WTC11 (cell line): ENCODE data around the gene PYGB. TPM values are rescaled to one million over a fixed set of nuclear protein-coding genes. Genes with fewer than 3 reads are reported as not detected.
A peak's percentile ranks its signal among the peaks of the same experiment; 100 is the strongest.

Experiments used
- ATAC-seq: fragments of 200-7000 bp; cut with Tn5 transposase; 2 replicates; pipeline ENCODE4 v1.10.0; 2021; ENCODE audit warnings: mild to moderate bottlenecking, moderate library complexity
- CTCF ChIA-PET: fragments of 300-600 bp; sonication (Branson Sonifier 250); formaldehyde crosslinking; loops from one replicate; lab custom pipeline; 2021; ENCODE audit warnings: antibody characterized with exemption; lab: Charles Lee
- POLR2A ChIA-PET: fragments of 350-600 bp; sonication (Branson Sonifier 250); formaldehyde crosslinking; loops from one replicate; lab custom pipeline; 2021; ENCODE audit warnings: antibody characterized with exemption; lab: Charles Lee
- DNase-seq: peaks from one replicate; pipeline ENCODE4 v3.0.0; 2021; ENCODE audit warnings: low spot score
- H3K27ac Mint-ChIP-seq: 2 replicates; pipeline ENCODE4 v1.8.0; 2021; ENCODE audit warnings: mixed read lengths
- H3K27me3 Mint-ChIP-seq: 2 replicates; pipeline ENCODE4 v1.8.0; 2021; ENCODE audit warnings: low read depth, mild to moderate bottlenecking, moderate library complexity, mixed read lengths
- H3K36me3 Mint-ChIP-seq: 2 replicates; pipeline ENCODE4 v1.8.0; 2021; ENCODE audit warnings: mixed read lengths
- H3K4me1 Mint-ChIP-seq: 2 replicates; pipeline ENCODE4 v1.8.0; 2022; ENCODE audit warnings: mixed read lengths
- H3K4me3 Mint-ChIP-seq: 2 replicates; pipeline ENCODE4 v1.8.0; 2021; ENCODE audit warnings: mild to moderate bottlenecking, moderate library complexity, mixed read lengths
- H3K9me3 Mint-ChIP-seq: 2 replicates; pipeline ENCODE4 v1.8.0; 2021; ENCODE audit warnings: mixed read lengths
- ATF1 ChIP-seq: sonication (generic); formaldehyde crosslinking; IDR thresholded peaks from 2 replicates; pipeline ENCODE4 v1.8.1; 2023; ENCODE audit warnings: mild to moderate bottlenecking, moderate library complexity, missing genetic modification reagents
- ESRRA ChIP-seq: sonication (generic); formaldehyde crosslinking; IDR thresholded peaks from 2 replicates; pipeline ENCODE4 v1.8.1; 2022; ENCODE audit warnings: mild to moderate bottlenecking, missing genetic modification reagents, borderline replicate concordance
- FOXK1 ChIP-seq: sonication (generic); formaldehyde crosslinking; IDR thresholded peaks from 2 replicates; pipeline ENCODE4 v1.8.0; 2022; ENCODE audit warnings: mild to moderate bottlenecking, moderate library complexity, missing genetic modification reagents
- MYBL2 ChIP-seq: sonication (generic); formaldehyde crosslinking; IDR thresholded peaks from 2 replicates; pipeline ENCODE4 v1.8.1; 2023; ENCODE audit warnings: mild to moderate bottlenecking, moderate library complexity, missing genetic modification reagents
- NFYB ChIP-seq: sonication (generic); formaldehyde crosslinking; conservative IDR thresholded peaks from 2 replicates; pipeline ENCODE4 v1.8.0; 2022; ENCODE audit warnings: low read depth, missing genetic modification reagents
- SOX15 ChIP-seq: fragments of 250-450 bp; sonication (Bioruptor Pico); IDR thresholded peaks from 2 replicates; pipeline ENCODE4 v1.9.0; 2021; ENCODE audit warnings: mild to moderate bottlenecking
- ZBTB21 ChIP-seq: sonication (generic); formaldehyde crosslinking; IDR thresholded peaks from 2 replicates; pipeline ENCODE4 v1.8.1; 2023; ENCODE audit warnings: mild to moderate bottlenecking, missing genetic modification reagents, borderline replicate concordance
- ZNF121 ChIP-seq: sonication (generic); formaldehyde crosslinking; IDR thresholded peaks from 2 replicates; pipeline ENCODE4 v1.8.0; 2023; ENCODE audit warnings: missing genetic modification reagents
- ZNF232 ChIP-seq: sonication (generic); formaldehyde crosslinking; IDR thresholded peaks from 2 replicates; pipeline ENCODE4 v1.8.0; 2022; ENCODE audit warnings: mild to moderate bottlenecking, missing genetic modification reagents
- ZNF317 ChIP-seq: sonication (generic); formaldehyde crosslinking; IDR thresholded peaks from 2 replicates; pipeline ENCODE4 v1.8.1; 2023; ENCODE audit warnings: low read depth, mild to moderate bottlenecking, moderate library complexity, missing genetic modification reagents, borderline replicate concordance
- ZNF396 ChIP-seq: fragments of 250-450 bp; sonication (Bioruptor Pico); IDR thresholded peaks from 2 replicates; pipeline ENCODE4 v1.8.0; 2021; ENCODE audit warnings: mild to moderate bottlenecking, moderate library complexity, borderline replicate concordance
- ZNF416 ChIP-seq: fragments of 250-450 bp; sonication (Bioruptor Pico); IDR thresholded peaks from 2 replicates; pipeline ENCODE4 v1.9.0; 2021; ENCODE audit warnings: mild to moderate bottlenecking, inconsistent platforms
- ZNF423 ChIP-seq: fragments of 250-450 bp; sonication (Bioruptor Pico); IDR thresholded peaks from 2 replicates; pipeline ENCODE4 v2.1.2; 2022; ENCODE audit warnings: mild to moderate bottlenecking, moderate library complexity
- total RNA-seq: library from RNA; stranded (reverse); gene quantifications from 3 replicates; pipeline ENCODE4 v1.2.3, GENCODE V29; 2021
- TF ChIP-seq, protein P1 (sequence below): sonication (generic); formaldehyde crosslinking; IDR thresholded peaks from 2 replicates; pipeline ENCODE4 v1.8.1; 2022; ENCODE audit warnings: low read depth, mild to moderate bottlenecking, moderate library complexity, missing genetic modification reagents, borderline replicate concordance
- TF ChIP-seq, protein P2 (sequence below): sonication (generic); formaldehyde crosslinking; IDR thresholded peaks from 2 replicates; pipeline ENCODE4 v1.8.1; 2023; ENCODE audit warnings: mild to moderate bottlenecking, missing genetic modification reagents, moderate library complexity
- TF ChIP-seq, protein P3 (sequence below): sonication (generic); formaldehyde crosslinking; IDR thresholded peaks from 2 replicates; pipeline ENCODE4 v1.8.1; 2022; ENCODE audit warnings: missing genetic modification reagents, borderline replicate concordance
- TF ChIP-seq, protein P4 (sequence below): sonication (generic); formaldehyde crosslinking; IDR thresholded peaks from 2 replicates; pipeline ENCODE4 v1.8.1; 2023; ENCODE audit warnings: mild to moderate bottlenecking, missing genetic modification reagents, moderate library complexity
- TF ChIP-seq, protein P5 (sequence below): sonication (generic); formaldehyde crosslinking; IDR thresholded peaks from 2 replicates; pipeline ENCODE4 v1.8.0; 2022; ENCODE audit warnings: mild to moderate bottlenecking, missing genetic modification reagents
- TF ChIP-seq, protein P6 (sequence below): sonication (generic); formaldehyde crosslinking; IDR thresholded peaks from 2 replicates; pipeline ENCODE4 v1.8.1; 2023; ENCODE audit warnings: mild to moderate bottlenecking, moderate library complexity, missing genetic modification reagents

Gene PYGB
- total RNA-seq, 1 experiment from 2014 or later = 48.5 TPM

DNA sequence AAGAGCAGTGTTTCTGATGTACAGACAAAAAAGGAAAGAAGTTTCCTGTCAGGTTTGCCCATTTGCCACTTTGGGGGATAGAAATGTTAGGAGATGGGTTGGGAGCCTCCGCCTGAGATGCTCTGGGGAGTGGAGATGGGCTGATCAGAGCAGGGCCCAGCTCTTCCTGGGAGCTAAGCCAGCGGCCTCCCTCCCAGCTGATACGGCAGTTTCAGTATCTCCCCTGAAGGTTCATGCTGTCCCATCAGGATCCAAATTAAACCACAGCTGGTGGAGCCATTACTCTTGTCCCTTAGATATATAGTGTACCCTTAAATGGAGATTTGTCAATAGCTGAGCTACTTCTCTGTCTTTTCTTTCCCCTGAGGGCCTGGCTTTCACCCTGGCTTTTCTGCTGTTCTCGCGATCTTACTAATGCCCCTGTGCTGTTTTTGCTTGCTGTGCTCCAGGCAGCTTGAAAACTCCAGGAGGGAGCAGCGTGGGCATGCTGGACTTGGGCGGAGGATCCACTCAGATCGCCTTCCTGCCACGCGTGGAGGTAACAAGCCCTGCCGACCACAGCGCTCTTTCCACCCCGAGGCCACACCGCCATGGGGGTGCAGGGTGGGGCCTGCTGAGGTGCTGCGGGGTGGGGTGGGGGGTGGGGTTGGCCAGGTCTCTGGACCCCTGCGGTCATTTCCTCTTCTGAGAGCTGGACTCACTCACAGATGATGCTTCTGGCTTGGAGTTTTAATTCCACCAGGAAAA, 31.5 kb upstream of the PYGB start (continued):
- TF ChIP-seq, protein P1, sequence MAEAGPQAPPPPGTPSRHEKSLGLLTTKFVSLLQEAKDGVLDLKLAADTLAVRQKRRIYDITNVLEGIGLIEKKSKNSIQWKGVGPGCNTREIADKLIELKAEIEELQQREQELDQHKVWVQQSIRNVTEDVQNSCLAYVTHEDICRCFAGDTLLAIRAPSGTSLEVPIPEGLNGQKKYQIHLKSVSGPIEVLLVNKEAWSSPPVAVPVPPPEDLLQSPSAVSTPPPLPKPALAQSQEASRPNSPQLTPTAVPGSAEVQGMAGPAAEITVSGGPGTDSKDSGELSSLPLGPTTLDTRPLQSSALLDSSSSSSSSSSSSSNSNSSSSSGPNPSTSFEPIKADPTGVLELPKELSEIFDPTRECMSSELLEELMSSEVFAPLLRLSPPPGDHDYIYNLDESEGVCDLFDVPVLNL (CRISPR knock-in tag) = no peak
- TF ChIP-seq MYBL2 (CRISPR knock-in tag) (no peak), FOXK1 (no peak), ESRRA (CRISPR knock-in tag) (no peak), ZNF121 (CRISPR knock-in tag) (no peak), ZNF232 (CRISPR knock-in tag) (no peak), NFYB (CRISPR knock-in tag) (no peak), ZNF396 (CRISPR knock-in tag) (no peak), ZNF423 (CRISPR knock-in tag) (no peak), ZNF416 (CRISPR knock-in tag) (no peak)
- TF ChIP-seq, protein P2, sequence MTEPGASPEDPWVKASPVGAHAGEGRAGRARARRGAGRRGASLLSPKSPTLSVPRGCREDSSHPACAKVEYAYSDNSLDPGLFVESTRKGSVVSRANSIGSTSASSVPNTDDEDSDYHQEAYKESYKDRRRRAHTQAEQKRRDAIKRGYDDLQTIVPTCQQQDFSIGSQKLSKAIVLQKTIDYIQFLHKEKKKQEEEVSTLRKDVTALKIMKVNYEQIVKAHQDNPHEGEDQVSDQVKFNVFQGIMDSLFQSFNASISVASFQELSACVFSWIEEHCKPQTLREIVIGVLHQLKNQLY = no peak
- TF ChIP-seq, protein P3, sequence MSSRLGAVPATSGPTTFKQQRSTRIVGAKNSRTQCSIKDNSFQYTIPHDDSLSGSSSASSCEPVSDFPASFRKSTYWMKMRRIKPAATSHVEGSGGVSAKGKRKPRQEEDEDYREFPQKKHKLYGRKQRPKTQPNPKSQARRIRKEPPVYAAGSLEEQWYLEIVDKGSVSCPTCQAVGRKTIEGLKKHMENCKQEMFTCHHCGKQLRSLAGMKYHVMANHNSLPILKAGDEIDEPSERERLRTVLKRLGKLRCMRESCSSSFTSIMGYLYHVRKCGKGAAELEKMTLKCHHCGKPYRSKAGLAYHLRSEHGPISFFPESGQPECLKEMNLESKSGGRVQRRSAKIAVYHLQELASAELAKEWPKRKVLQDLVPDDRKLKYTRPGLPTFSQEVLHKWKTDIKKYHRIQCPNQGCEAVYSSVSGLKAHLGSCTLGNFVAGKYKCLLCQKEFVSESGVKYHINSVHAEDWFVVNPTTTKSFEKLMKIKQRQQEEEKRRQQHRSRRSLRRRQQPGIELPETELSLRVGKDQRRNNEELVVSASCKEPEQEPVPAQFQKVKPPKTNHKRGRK (CRISPR knock-in tag) = no peak

DNA sequence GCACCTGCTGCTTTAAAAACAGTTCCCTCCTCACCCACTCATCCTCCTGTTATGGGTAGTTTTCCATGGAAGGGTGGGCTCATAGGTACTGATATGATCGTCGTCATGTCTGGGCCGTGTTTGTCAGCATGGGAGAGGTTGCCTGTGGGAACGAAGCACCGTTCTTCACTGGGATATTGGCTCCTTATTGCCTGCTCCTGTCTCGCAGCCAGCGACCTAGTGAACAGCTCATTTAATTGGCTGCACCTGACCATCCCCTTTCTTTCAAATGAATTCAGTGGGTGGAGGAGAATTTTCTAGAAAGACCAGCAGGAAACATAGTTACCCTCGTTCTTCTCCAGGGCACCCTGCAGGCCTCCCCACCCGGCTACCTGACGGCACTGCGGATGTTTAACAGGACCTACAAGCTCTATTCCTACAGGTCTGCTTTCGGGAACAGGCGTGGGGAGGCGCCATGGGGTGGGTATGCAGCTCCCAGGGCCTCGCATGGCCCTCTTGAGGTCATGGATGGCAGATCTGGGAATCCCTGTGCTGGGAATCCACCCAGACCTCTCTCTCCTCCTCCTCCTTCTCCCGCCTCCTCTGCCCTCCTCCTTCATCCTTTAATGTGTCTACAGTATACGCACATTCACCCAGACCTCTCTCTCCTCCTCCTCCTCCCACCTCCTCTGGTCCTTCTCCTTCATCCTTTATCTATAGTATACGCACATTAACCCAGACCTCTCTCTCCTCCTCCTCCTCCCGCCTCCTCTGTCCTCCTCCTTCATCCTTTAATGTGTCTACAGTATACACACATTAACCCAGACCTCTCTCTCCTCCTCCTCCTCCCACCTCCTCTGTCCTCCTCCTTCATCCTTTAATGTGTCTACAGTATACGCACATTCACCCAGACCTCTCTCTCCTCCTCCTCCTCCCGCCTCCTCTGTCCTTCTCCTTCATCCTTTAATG, 30.4 kb upstream of the PYGB start:
- no peak overlapping the region for H3K27ac Mint-ChIP-seq
- H3K27me3 Mint-ChIP-seq = no peaks in the 10 kb centered on the region
- H3K9me3 Mint-ChIP-seq = no peaks in the 10 kb centered on the region
- H3K4me1 Mint-ChIP-seq = no peaks in the 10 kb centered on the region
- POLR2A ChIA-PET = no interaction called here
- DNase-seq (no peak), ATAC-seq (peak; percentile 62)
- H3K4me3 Mint-ChIP-seq = no peak overlapping the region
- H3K36me3 Mint-ChIP-seq = peaks cover 2% of the 10 kb centered on the region
- CTCF ChIA-PET = interaction anchor here (1.2 kb wide), 1 partner anchor 30 kb away, joined by 4 read pairs; no protein-coding TSS in a partner anchor
- TF ChIP-seq, protein P4, sequence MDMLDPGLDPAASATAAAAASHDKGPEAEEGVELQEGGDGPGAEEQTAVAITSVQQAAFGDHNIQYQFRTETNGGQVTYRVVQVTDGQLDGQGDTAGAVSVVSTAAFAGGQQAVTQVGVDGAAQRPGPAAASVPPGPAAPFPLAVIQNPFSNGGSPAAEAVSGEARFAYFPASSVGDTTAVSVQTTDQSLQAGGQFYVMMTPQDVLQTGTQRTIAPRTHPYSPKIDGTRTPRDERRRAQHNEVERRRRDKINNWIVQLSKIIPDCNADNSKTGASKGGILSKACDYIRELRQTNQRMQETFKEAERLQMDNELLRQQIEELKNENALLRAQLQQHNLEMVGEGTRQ = no peak
- no peak for TF ChIP-seq ZNF317 (CRISPR knock-in tag)
- TF ChIP-seq ATF1 (CRISPR knock-in tag) = no peak
- no peak for TF ChIP-seq ZBTB21 (CRISPR knock-in tag)
- TF ChIP-seq SOX15 (CRISPR knock-in tag) = no peak
- TF ChIP-seq, protein P5, sequence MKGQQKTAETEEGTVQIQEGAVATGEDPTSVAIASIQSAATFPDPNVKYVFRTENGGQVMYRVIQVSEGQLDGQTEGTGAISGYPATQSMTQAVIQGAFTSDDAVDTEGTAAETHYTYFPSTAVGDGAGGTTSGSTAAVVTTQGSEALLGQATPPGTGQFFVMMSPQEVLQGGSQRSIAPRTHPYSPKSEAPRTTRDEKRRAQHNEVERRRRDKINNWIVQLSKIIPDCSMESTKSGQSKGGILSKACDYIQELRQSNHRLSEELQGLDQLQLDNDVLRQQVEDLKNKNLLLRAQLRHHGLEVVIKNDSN (CRISPR knock-in tag) = no peak
- TF ChIP-seq, protein P6, sequence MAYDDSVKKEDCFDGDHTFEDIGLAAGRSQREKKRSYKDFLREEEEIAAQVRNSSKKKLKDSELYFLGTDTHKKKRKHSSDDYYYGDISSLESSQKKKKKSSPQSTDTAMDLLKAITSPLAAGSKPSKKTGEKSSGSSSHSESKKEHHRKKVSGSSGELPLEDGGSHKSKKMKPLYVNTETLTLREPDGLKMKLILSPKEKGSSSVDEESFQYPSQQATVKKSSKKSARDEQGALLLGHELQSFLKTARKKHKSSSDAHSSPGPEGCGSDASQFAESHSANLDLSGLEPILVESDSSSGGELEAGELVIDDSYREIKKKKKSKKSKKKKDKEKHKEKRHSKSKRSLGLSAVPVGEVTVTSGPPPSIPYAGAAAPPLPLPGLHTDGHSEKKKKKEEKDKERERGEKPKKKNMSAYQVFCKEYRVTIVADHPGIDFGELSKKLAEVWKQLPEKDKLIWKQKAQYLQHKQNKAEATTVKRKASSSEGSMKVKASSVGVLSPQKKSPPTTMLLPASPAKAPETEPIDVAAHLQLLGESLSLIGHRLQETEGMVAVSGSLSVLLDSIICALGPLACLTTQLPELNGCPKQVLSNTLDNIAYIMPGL (CRISPR knock-in tag) = no peak
- TF ChIP-seq, all 79 proteins: peak for 0
